Neuron (in vitro differentiated cells): ENCODE data around the gene ADGRG6.

Experiments
- H2AFZ ChIP-seq: one replicate; pipeline ENCODE4 v1.6.1; 2013; ENCODE audit warnings: low read depth, mild to moderate bottlenecking, inconsistent platforms, low read length, moderate library complexity
- H3K27me3 ChIP-seq: one replicate; pipeline ENCODE4 v1.6.1; 2013; ENCODE audit warnings: low read length; ENCODE audit not compliant: insufficient read depth
- H3K36me3 ChIP-seq: one replicate; pipeline ENCODE4 v1.6.1; 2013; ENCODE audit warnings: low read length; ENCODE audit not compliant: insufficient read depth
- H3K4me1 ChIP-seq: one replicate; pipeline ENCODE4 v1.6.1; 2013; ENCODE audit warnings: low read length; ENCODE audit not compliant: insufficient read depth
- H3K4me3 ChIP-seq: 2 replicates; pipeline ENCODE4 v1.5.1; 2013; ENCODE audit warnings: mild to moderate bottlenecking, low read length, moderate library complexity
- H3K9me3 ChIP-seq: one replicate; pipeline ENCODE4 v1.6.1; 2013; ENCODE audit warnings: low read length

Gene ADGRG6

GRCh38 chr6:142331601-142332000, 29.8 kb downstream of the ADGRG6 start:
- no peaks in the 10 kb centered on the region for H3K9me3 ChIP-seq
- peak overlapping the region; percentile 93 for H2AFZ ChIP-seq
- no peaks in the 10 kb centered on the region for H3K27me3 ChIP-seq
- no peaks in the 10 kb centered on the region for H3K36me3 ChIP-seq
- H3K4me3 ChIP-seq: peak overlapping the region; percentile 35
- H3K4me1 ChIP-seq: peaks cover 23% of the 10 kb centered on the region

- no peak overlapping the region for H2AFZ ChIP-seq
- H3K27me3 ChIP-seq: no peaks in the 10 kb centered on the region
- H3K4me1 ChIP-seq: peaks cover 23% of the 10 kb centered on the region
These were observed 30.7 kb downstream of the ADGRG6 start for GRCh38 chr6:142332393-142333098.

GRCh38 chr6:142333431-142333830, 31.6 kb downstream of the ADGRG6 start:
- no peaks in the 10 kb centered on the region for H3K36me3 ChIP-seq
- peaks cover 23% of the 10 kb centered on the region for H3K4me1 ChIP-seq
- no peaks in the 10 kb centered on the region for H3K27me3 ChIP-seq
- H3K4me3 ChIP-seq: no peak overlapping the region
- no peaks in the 10 kb centered on the region for H3K9me3 ChIP-seq
- H2AFZ ChIP-seq: no peak overlapping the region

More at GRCh38 chr6:142332393-142333098, 30.7 kb downstream of the ADGRG6 start:
- no peaks in the 10 kb centered on the region for H3K9me3 ChIP-seq
- H3K36me3 ChIP-seq: no peaks in the 10 kb centered on the region
- no peak overlapping the region for H3K4me3 ChIP-seq

- Histone ChIP-seq H2AFZ (no peak overlapping the region), H3K36me3 (no peaks in the 10 kb centered on the region), H3K27me3 (no peaks in the 10 kb centered on the region), H3K4me3 (no peak overlapping the region), H3K4me1 (peaks cover 25% of the 10 kb centered on the region), H3K9me3 (no peaks in the 10 kb centered on the region)
These were observed 32.5 kb downstream of the ADGRG6 start for GRCh38 chr6:142334294-142334693.

- H3K4me1 ChIP-seq: peaks cover 26% of the 10 kb centered on the region
- H2AFZ ChIP-seq: no peak overlapping the region
- no peaks in the 10 kb centered on the region for H3K36me3 ChIP-seq
- H3K9me3 ChIP-seq: no peaks in the 10 kb centered on the region
- H3K27me3 ChIP-seq: no peaks in the 10 kb centered on the region
- H3K4me3 ChIP-seq: no peak overlapping the region
These were observed 33.6 kb downstream of the ADGRG6 start for GRCh38 chr6:142335415-142335814.

- Histone ChIP-seq H3K9me3 (no peaks in the 10 kb centered on the region), H3K4me1 (peaks cover 25% of the 10 kb centered on the region), H3K4me3 (no peak overlapping the region), H3K27me3 (no peaks in the 10 kb centered on the region), H3K36me3 (no peaks in the 10 kb centered on the region), H2AFZ (no peak overlapping the region)
These were observed 34.4 kb downstream of the ADGRG6 start for GRCh38 chr6:142336183-142336582.

- H3K4me3 ChIP-seq: no peak overlapping the region
- H3K36me3 ChIP-seq: no peaks in the 10 kb centered on the region
- H3K9me3 ChIP-seq: no peaks in the 10 kb centered on the region
- H3K27me3 ChIP-seq: no peaks in the 10 kb centered on the region
- H2AFZ ChIP-seq: no peak overlapping the region
- peaks cover 19% of the 10 kb centered on the region for H3K4me1 ChIP-seq
These were observed 35.0 kb downstream of the ADGRG6 start for GRCh38 chr6:142336787-142337186.

GRCh38 chr6:142339113-142339512, 37.3 kb downstream of the ADGRG6 start:
- H3K27me3 ChIP-seq: no peaks in the 10 kb centered on the region
- H2AFZ ChIP-seq: no peak overlapping the region
- peaks cover 19% of the 10 kb centered on the region for H3K4me1 ChIP-seq
- H3K36me3 ChIP-seq: no peaks in the 10 kb centered on the region
- H3K9me3 ChIP-seq: no peaks in the 10 kb centered on the region
- no peak overlapping the region for H3K4me3 ChIP-seq

GRCh38 chr6:142339968-142340658, 38.3 kb downstream of the ADGRG6 start:
- H3K9me3 ChIP-seq: no peaks in the 10 kb centered on the region
- H3K36me3 ChIP-seq: no peaks in the 10 kb centered on the region
- no peak overlapping the region for H2AFZ ChIP-seq
- no peak overlapping the region for H3K4me3 ChIP-seq
- peaks cover 19% of the 10 kb centered on the region for H3K4me1 ChIP-seq
- no peaks in the 10 kb centered on the region for H3K27me3 ChIP-seq

GRCh38 chr6:142341855-142342330, 40.1 kb downstream of the ADGRG6 start:
- H3K9me3 ChIP-seq: no peaks in the 10 kb centered on the region
- H3K4me3 ChIP-seq: no peak overlapping the region
- H3K27me3 ChIP-seq: no peaks in the 10 kb centered on the region
- no peak overlapping the region for H2AFZ ChIP-seq
- H3K36me3 ChIP-seq: no peaks in the 10 kb centered on the region
- peaks cover 19% of the 10 kb centered on the region for H3K4me1 ChIP-seq

GRCh38 chr6:142342986-142343385, 41.2 kb downstream of the ADGRG6 start:
- Histone ChIP-seq H3K4me1 (peaks cover 19% of the 10 kb centered on the region), H3K27me3 (no peaks in the 10 kb centered on the region), H2AFZ (no peak overlapping the region), H3K36me3 (no peaks in the 10 kb centered on the region), H3K4me3 (no peak overlapping the region), H3K9me3 (no peaks in the 10 kb centered on the region)

- Histone ChIP-seq H3K4me1 (peaks cover 19% of the 10 kb centered on the region), H3K4me3 (no peak overlapping the region), H2AFZ (no peak overlapping the region), H3K36me3 (no peaks in the 10 kb centered on the region), H3K9me3 (no peaks in the 10 kb centered on the region), H3K27me3 (no peaks in the 10 kb centered on the region)
These were observed 42.1 kb downstream of the ADGRG6 start for GRCh38 chr6:142343938-142344337.

- Histone ChIP-seq H3K9me3 (no peaks in the 10 kb centered on the region), H3K36me3 (no peaks in the 10 kb centered on the region), H2AFZ (no peak overlapping the region), H3K4me3 (no peak overlapping the region), H3K27me3 (no peaks in the 10 kb centered on the region), H3K4me1 (peaks cover 8% of the 10 kb centered on the region)
These were observed 43.5 kb downstream of the ADGRG6 start for GRCh38 chr6:142345261-142345660.
